HG03460 (cell line): ENCODE data around the gene MED22.

Experiments
- ATAC-seq: cut with Tn5 transposase; IDR thresholded peaks from one replicate; pipeline ENCODE4 v1.9.1; 2021; ENCODE audit not compliant: unreplicated experiment

Gene MED22

GRCh38 chr9:133356391-133357091, 8.6 kb upstream of the MED22 start, which contains the start of the genes SURF1 and SURF2:
TSS of gene SURF1 (minus strand) at chr9:133356487. CDS start at chr9:133356453, 34 bp downstream.
TSS of gene SURF2 (plus strand) at chr9:133356550. CDS start at chr9:133356593, 43 bp downstream.
- peak; percentile 60 for ATAC-seq

- peak; percentile 34 for ATAC-seq
Measured at GRCh38 chr9:133355881-133356357, 8.0 kb upstream of the MED22 start.

DNA sequence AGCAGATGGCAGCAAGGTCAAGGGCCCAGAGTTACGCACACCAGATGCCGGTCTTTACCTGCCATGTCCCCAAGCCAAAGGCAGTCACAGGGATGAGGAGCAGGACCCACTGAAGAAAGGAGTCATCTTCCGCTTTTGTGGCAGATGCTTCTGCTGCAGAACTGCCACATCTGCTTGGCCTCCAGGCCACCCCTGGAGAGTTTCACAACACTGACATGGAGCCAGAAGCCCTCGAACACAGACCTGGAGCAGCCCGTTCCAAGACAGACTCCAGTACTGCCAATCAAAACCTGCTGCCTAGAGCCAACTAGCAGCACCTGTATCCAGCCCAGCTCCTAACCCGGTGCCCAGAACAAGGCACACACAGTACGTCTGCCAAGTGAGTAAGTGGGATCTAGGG, 6.8 kb upstream of the MED22 start:
- no peak for ATAC-seq

DNA sequence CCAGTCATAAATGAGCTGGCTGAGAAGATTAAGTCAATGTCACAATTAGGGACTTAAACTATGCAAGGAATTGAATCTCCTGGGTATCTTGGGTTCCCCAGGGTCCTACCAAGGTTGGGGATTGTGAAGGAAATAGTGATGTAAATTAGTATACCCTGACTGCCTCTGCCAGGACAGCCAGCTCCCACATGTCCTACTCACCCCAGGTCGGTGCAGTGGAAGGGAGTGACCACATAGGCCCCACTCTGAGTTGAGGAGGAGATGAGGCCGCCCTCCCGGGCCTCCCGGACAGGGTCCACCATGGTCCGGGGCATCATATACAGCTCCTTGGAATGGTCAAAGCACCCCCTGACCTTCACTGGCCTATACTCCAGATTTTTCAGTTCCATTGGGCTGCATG, 5.6 kb upstream of the MED22 start:
- ATAC-seq: no peak

DNA sequence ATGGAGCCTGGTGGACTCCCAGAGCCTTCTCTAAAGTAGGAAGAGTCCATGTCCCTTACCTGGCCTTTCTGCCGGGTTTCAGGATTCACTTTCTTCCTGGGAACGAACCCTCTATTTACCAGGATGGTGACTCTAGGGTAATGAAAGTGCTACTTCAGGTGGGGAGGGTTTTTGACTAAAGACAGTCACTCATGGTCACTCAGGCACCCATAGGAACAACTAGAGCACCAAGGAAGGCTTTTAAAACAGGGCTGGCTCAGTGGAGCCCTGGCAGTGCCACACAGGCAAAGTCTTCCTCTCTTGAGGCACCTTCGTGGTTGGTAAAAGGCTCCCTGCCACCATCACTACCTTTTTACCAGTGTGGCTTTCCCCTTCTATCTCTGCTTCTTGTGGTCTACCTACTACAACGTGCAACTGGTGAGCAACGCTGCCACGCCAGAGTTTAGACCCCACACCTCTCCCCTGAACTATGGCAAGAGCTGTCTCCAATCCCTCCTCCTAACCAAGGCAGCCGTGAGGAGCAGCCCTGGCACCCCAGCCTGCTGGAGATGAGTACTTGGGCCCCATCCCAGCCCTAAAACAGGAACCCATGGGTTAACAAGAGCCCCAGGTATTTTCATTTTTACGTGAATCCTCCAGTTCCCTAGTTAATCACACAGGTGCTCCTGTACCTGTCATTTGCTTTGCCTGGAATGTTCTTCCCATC, 4.9 kb upstream of the MED22 start:
- ATAC-seq: no peak

DNA sequence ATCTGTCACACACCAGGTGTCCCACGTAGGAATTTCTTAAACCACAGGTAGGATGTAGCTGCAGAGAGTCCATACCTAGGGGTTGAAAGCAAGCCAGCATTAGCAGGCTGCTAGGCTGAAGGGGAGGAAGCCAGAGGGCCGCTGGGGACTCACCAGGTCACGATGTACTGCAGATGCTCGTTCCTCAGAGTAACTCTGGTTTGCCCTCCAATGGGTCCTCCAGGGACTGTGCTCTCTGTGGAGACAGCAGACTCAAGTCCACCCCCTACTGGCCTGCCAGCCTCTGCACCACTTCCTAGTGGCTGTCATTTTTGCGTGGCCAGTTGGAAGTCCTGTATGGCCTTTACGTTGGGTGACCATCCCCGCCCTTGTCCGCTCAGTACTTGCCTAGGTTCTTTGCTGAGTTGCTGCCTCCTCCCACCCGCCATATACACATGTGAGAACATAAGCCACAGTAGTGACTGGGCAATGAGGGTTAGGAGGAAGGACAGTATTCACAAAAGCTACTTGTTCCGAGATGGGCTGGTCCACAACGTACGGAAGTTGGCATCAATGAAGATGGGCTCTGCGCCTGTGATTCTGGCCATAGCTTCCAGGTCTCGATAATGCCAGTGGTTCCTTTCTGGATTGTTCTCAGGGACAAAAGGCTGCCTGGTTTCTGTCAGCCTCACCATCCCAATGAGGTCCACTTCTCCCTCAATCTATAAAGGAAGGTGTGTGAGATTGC, 4.1 kb upstream of the MED22 start:
- ATAC-seq: no peak

- no peak for ATAC-seq
Measured at GRCh38 chr9:133351526-133351907, 3.6 kb upstream of the MED22 start.

DNA sequence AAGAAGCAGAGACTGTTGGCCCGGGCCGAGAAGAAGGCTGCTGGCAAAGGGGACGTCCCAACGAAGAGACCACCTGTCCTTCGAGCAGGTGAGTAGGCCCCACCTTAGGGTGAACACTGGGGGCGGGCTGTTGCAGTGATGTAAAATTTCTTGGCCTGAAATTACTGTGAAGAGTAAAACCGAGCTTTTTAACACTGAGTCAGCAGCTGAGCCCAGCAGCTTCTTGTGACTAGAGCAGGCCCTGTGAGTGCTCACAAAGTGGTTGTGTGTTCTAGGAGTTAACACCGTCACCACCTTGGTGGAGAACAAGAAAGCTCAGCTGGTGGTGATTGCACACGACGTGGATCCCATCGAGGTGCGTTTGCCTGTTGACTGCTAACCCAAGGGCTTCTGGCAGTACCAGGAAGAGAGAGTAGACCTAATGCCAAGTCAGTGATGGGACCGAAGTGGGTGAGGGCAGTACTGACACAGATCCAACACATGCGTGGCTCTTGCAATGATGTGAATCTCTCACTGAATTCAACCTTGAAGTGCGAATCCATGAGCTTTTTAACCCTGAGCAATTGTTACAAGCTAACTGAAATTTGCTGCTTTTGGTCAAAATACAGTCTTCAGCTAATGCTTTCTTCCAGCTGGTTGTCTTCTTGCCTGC, 2.2 kb upstream of the MED22 start:
- no peak for ATAC-seq

DNA sequence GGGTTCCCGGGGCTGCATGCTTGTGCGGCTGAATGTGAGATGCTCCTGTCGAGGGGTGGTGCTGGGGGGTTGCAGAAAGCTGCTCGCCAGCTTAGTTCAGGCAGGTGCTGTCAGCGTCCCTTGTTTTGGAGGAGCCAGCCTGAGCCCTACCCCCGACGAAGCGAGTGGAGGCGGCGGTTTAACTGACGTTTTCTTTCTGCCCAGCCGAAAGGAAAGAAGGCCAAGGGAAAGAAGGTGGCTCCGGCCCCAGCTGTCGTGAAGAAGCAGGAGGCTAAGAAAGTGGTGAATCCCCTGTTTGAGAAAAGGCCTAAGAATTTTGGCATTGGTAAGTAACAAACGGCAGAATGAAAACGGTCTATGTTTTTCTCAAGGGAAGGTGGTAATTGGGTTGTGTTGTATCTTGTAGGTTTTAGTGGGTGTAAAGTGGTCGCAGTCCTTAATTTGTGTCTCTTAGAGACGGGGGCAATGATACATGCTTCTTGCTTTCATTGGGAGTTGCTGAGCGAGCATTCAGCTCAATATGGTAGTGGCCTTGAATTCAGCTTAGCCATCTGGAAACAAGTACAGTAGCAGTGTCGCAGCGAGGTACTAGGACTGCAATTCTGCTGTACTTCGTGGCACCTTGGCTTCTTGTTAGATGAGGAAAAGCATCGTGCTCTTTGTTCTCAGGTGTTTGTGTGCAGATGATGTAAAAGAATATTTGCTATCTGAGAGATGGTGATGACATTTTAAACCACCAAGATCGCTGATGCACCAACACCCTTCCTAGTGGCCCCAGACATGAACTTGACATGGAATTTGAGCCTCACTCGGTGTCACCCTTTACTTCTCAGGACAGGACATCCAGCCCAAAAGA, 1.0 kb upstream of the MED22 start:
- ATAC-seq: no peak

- peak; percentile 18 for ATAC-seq
Measured at GRCh38 chr9:133347515-133347984, 381 bp downstream of the MED22 start.

GRCh38 chr9:133346021-133346785, 1.7 kb downstream of the MED22 start:
- ATAC-seq: no peak

DNA sequence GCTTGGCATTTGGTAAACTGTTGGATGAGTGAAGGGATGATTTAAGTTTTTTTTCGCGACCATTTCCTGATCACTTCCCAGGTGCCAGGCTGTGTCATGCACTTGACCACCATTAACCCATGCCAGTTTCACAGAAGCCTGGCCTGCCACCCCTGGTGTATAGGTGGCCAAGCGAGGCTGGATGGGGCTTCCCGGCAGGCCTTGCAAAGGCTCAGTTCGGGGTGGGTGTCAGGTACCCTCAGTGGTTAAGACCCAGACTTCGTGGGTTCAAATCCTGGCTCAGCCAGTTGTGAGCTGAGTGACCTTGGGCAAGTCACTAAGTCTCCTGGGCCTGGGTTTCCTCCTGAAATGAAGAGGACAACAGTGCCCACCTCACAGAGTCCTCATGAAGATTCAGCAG, 2.3 kb downstream of the MED22 start:
- ATAC-seq: no peak

DNA sequence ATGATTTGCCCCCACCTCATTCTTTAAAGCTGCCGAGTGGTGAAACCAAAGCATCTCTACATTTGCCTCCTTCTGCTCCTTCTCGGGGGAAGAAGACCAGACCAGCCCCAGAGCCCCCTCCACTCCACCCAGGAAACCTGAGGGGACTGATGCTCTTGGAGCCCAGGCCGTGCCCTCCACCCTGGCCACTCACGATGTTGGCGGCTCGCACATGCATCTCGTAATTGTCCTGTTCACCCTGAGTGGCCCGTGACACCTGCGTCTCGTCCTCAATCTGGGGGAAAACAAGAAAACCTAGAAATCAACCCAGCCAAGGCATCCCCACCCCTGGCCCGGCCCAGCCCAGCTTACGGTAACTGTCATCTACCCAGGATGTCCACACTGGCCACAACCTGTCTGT, 3.0 kb downstream of the MED22 start:
- ATAC-seq: no peak

GRCh38 chr9:133344071-133344470, 3.9 kb downstream of the MED22 start:
- no peak for ATAC-seq

DNA sequence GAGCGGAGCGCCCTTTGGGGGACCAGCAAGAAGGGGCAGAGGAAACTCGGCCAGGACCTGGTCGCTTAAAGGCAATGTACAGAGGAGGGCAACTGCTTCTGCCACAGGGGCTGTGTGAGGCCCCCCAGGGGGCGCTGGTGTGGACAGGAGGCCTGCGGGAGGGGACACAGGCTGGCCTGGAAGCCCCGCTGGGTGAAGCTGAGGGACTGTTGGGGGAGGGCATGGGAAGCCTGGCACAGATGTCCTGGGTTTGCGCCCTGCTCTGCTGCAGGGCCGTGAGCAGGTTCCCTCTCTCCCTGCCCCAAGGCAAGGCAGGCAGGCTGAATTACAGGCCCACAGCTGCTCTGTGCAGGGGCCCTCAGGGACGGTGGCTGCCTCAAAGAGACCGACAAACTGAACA, 5.4 kb downstream of the MED22 start:
- no peak for ATAC-seq

GRCh38 chr9:133342069-133342406, 5.9 kb downstream of the MED22 start:
- no peak for ATAC-seq

DNA sequence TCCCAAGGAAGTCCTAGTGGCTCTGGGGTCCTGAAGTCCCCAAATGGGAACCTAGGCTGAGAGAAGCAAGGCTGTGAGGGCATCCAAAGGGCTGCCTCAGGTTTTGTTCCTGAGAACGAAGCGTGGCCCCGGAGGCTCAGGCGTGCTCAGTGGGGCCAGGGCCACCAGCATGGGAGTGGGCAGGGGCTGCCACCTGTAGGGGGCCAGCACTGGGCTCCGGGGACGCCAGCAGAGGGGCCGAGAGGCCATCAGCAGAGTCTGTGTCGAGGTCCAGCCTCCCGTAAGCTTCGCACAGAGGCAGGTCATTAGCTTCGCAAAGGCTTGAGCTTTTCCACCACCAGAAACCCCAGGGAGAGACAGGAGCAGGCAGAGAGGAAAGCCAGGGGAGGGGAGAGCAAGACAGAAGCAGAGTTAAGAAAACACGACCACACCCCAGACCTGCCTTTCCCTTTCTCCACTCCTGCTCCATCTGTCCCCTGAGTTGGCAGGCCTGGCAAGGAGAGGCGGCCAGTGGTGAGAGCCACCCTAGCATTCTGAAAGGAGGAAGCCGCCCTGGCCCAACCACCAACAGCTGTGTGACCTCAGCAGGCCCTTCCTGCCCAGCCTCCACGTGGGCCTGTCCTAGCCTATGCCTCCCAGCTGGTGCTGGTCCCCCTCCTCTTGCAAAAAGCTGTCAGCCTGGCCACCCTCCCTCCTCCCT, 6.4 kb downstream of the MED22 start:
- no peak for ATAC-seq

DNA sequence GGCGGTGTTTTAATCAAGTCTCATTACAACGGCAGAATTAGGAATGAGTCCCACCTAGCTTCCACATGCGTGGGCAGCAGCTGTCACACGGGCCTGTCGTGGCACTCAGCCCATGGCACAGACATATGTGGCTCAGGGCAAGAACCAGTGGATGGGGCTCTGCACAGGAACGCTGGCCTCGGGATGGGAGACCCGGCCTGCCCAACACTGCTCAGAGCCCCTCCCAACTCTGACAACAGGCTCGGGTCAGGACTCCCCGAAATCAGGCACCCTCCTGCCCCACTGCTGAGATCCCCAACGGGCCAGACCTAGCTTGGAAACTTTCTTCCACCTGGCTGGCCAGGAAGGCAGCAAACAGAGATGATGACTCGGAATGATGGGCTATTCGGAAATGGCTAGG, 7.0 kb downstream of the MED22 start:
- ATAC-seq: no peak

DNA sequence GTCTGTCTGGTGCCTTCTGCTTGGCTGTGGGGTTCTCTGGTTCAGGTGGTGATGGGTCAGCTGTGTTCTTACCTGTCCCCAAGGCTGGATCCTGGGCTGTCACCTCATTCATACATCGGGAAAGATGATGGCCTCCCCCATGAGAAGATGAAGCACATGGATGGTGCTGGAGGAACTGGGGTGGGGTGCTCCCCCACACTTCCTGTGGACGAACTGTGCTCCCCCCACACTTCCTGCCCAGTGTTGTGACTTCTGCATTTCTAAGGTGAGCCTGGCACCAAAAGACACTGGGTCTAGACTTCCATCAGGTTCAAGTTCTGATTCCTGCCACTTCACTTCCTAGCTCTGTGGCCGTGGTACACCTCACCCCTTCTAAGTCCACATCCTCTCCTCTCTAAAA, 7.7 kb downstream of the MED22 start:
- no peak for ATAC-seq
